GM18526 (cell line): ENCODE results near the gene UCN.

Experiments used
- POLR2A ChIP-seq: IDR thresholded peaks from 3 replicates; pipeline ENCODE4 v1.6.1; 2011; ENCODE audit not compliant: insufficient read length; ENCODE audit errors: extremely low read depth

UCN gene

DNA sequence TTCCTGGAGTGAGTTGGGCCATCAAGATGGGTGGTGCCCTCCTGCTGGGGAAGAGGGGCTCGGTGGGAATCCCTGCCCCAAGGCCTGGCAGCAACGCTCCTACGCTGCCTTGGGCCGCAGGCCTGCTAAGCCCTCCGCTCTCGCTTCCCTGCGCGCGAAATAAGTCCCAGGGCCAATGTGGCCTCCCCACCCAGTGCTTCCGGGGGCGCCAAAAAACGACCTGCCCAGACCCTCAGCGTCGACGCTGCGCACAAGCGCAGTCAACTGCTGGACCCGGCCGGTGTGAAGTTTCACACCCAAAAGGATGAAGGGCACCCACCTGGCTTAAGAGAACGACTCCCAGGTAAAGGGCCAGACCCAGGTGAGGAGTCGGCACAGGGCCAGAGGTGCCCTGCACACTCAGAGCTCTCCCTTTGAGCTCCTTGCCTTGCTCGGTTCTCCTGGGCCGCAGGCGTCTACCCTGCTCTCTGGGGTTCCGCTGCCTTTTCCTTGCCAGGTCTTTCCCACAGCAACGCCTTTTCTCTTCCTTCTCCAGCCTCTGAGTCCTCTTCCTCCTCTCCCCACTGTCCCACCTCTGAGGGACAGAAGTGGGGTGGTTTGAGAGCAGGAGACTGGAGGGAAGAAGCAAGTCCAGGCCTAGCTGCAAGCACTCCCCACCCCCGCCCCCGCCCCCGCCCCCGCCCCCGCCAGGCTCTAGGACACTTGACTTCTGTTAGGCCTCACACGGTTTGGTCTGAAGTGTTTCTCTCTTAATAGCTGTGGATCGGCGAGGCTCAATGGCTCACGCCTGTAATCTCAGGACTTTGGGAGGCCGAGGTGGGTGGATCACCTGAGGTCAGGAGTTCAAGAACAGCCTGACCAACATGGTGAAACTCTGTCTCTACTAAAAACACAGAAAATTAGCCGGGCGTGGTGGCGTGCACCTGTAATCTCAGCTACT lies 32.8 kb downstream of the UCN start, which contains the start of gene DNAJC5G:
Gene DNAJC5G, plus strand, starts transcription at position 223 of the 940 bp plus-strand sequence. CDS start 1,296 bp downstream, outside the sequence.
- no peak for TF ChIP-seq POLR2A

DNA sequence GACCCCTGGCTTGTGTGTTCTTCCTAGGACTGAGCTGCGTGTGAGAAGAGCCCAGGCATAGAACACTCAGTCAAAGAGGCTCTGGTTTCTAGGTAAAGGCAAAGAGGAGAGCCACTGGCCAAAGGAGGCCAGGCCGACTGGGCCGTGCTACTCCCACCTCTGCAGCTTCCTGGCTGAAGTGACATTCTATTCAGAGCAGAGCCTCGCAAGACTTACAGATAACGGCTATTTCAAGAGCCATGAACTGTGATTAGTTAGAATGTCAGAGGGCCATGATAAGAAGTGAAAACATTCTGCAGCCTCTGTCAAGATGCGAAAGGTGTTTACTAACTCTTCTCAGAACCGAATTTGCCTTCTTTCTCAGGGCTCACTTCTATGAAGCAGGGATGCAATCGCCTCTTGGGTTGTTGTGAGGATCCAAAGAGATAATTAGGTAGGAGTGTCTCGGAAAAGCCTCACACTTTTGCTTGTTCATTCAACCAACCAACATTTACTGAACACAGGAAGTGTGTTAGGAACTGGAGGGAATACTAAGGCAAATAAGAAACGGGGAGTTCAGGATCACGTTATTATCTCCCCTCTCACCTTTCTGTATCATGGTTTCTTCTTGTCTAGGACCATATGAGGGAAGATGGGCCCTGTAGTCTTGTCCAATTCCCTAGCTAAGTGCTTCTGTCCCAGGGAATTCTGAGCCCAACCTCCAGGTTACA lies 36.5 kb downstream of the UCN start:
- TF ChIP-seq POLR2A = no peak

- no peak for TF ChIP-seq POLR2A
These were observed 37.6 kb downstream of the UCN start for GRCh38 chr2:27270670-27271069.

- no peak for TF ChIP-seq POLR2A
These were observed 38.1 kb downstream of the UCN start for GRCh38 chr2:27270131-27270530.

DNA sequence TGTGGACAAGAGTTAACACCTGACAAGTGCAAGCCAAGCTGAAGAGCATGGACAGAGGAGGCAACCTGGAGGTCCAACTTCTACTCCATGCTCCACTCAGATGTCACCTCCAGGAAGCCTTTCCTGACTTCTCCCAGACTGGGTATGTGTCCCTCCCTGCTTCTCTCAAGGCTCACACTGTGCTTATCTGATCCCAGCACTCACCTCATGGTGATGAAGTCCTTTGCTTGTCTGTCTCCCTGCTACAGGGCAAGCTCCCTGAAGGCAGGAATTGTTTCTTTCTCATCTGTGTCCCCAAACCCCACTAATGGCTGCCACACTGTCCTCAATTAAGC lies 42.7 kb downstream of the UCN start:
- TF ChIP-seq POLR2A = no peak

- no peak for TF ChIP-seq POLR2A
These were observed 43.3 kb downstream of the UCN start for GRCh38 chr2:27264753-27265535.

- TF ChIP-seq POLR2A = no peak
These were observed 43.9 kb downstream of the UCN start for GRCh38 chr2:27264253-27264752.

GRCh38 chr2:27263287-27264252 lies 44.7 kb downstream of the UCN start:
- TF ChIP-seq POLR2A = no peak

- no peak for TF ChIP-seq POLR2A
These were observed 45.6 kb downstream of the UCN start, which contains the start of gene SLC30A3 for GRCh38 chr2:27262379-27263286. Gene SLC30A3, minus strand, starts transcription at chr2:27263047. Its CDS starts 141 bp downstream, at chr2:27262906.

DNA sequence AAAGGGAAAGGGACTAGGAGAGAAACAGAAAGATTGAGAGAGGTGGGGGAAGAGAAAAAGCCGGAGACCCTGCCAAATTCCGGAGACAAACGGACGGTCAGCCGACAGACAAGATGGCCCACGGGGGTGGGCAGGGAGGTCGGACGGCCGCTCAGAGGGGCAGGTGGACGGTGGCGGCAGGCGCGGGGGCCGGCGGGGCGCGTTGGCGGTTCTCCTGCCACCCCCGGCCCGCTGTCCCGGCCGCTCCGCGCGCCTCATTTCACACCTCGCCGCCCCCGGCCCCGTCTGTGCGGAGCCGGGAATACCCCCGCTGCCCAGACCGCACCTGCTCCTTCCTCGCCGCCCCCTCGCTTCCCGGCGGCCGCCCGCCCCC lies 46.3 kb downstream of the UCN start:
- TF ChIP-seq POLR2A = no peak

GRCh38 chr2:27261241-27261925 lies 46.9 kb downstream of the UCN start:
- no peak for TF ChIP-seq POLR2A

DNA sequence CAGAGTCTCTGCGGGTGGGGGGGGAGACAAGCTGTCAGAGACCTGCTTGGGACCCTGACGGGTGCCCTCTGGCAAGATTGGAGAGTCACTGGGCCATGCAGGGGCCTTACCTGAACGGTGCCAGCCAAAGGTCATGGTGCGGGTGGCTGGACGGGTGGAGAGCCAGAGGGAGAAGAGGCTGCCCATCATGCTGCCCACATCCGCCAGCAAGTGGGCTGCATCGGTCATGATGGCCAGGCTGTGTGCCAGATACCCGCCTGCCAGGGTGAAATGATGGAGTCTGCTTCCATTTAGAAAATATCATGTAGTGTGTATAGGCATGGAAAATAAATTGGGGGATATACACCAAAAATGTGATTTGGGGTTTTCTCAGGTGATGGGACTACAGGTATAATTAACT lies 50.2 kb downstream of the UCN start:
- TF ChIP-seq POLR2A = no peak
